Progenitor cell of endocrine pancreas (in vitro differentiated cells): Measurements from ENCODE around the gene KNTC1. TPM values are rescaled to one million over a fixed set of nuclear protein-coding genes. Genes with fewer than 3 reads are reported as not detected.

ENCODE experiments used
- DNase-seq: peaks from one replicate; pipeline ENCODE4 v3.0.0; 2021; ENCODE audit warnings: low spot score; ENCODE audit not compliant: unreplicated experiment
- H3K27ac Mint-ChIP-seq: 2 replicates; pipeline ENCODE4 v1.8.0; 2021; ENCODE audit warnings: mild to moderate bottlenecking, moderate library complexity, mixed read lengths
- H3K27me3 Mint-ChIP-seq: 2 replicates; pipeline ENCODE4 v1.8.0; 2021; ENCODE audit warnings: mixed read lengths
- H3K36me3 Mint-ChIP-seq: 2 replicates; pipeline ENCODE4 v1.8.0; 2022; ENCODE audit warnings: mixed read lengths; ENCODE audit not compliant: insufficient read depth
- H3K4me1 Mint-ChIP-seq: 2 replicates; pipeline ENCODE4 v1.8.0; 2021; ENCODE audit warnings: low read depth, mixed read lengths
- H3K4me3 Mint-ChIP-seq: 2 replicates; pipeline ENCODE4 v1.8.0; 2021; ENCODE audit warnings: low read depth, mild to moderate bottlenecking, moderate library complexity, mixed read lengths
- H3K9me3 Mint-ChIP-seq: 2 replicates; pipeline ENCODE4 v1.8.0; 2021; ENCODE audit warnings: low read depth, mixed read lengths
- total RNA-seq: library from RNA; stranded (reverse); gene quantifications from 2 replicates; pipeline ENCODE4 v1.2.1, GENCODE V29; 2021
- TF ChIP-seq, protein P1 (sequence below): fragments of 200-600 bp; sonication (generic); IDR thresholded peaks from one replicate; pipeline ENCODE4 v1.5.0; 2021; ENCODE audit warnings: antibody characterized with exemption, mild to moderate bottlenecking; ENCODE audit not compliant: unreplicated experiment

The KNTC1 gene
- total RNA-seq, 1 donor from 2014 or later: 65.4 TPM

DNA sequence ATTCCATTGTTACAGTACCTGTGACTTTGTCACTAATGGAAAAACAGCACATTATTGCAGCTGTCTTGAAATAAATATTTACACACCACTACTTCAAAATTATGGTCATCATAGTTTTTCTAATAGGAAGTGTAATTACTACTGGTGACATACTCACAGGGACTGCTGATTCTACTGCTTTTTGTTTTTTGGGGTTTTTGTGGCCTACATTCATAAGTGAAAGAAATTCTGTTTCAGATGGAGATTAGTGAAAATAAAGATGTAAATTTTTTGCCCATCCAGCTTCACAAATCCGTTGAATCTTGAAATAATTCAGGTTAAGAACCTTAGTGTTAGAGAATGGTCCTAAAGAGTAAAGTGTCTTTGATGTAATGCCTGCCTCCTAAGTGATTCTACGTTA is 17.5 kb downstream of the KNTC1 start:
- H3K9me3 Mint-ChIP-seq: no peaks in the 10 kb centered on the region
- no peak for DNase-seq
- no peaks in the 10 kb centered on the region for H3K27me3 Mint-ChIP-seq
- TF ChIP-seq, protein P1, sequence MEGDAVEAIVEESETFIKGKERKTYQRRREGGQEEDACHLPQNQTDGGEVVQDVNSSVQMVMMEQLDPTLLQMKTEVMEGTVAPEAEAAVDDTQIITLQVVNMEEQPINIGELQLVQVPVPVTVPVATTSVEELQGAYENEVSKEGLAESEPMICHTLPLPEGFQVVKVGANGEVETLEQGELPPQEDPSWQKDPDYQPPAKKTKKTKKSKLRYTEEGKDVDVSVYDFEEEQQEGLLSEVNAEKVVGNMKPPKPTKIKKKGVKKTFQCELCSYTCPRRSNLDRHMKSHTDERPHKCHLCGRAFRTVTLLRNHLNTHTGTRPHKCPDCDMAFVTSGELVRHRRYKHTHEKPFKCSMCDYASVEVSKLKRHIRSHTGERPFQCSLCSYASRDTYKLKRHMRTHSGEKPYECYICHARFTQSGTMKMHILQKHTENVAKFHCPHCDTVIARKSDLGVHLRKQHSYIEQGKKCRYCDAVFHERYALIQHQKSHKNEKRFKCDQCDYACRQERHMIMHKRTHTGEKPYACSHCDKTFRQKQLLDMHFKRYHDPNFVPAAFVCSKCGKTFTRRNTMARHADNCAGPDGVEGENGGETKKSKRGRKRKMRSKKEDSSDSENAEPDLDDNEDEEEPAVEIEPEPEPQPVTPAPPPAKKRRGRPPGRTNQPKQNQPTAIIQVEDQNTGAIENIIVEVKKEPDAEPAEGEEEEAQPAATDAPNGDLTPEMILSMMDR: no peak
- no peak overlapping the region for H3K27ac Mint-ChIP-seq
- H3K4me1 Mint-ChIP-seq: no peaks in the 10 kb centered on the region
- no peak overlapping the region for H3K4me3 Mint-ChIP-seq
- peaks cover 6% of the 10 kb centered on the region for H3K36me3 Mint-ChIP-seq

GRCh38 chr12:122545855-122546254 is 18.8 kb downstream of the KNTC1 start:
- TF ChIP-seq, protein P1: no peak

DNA sequence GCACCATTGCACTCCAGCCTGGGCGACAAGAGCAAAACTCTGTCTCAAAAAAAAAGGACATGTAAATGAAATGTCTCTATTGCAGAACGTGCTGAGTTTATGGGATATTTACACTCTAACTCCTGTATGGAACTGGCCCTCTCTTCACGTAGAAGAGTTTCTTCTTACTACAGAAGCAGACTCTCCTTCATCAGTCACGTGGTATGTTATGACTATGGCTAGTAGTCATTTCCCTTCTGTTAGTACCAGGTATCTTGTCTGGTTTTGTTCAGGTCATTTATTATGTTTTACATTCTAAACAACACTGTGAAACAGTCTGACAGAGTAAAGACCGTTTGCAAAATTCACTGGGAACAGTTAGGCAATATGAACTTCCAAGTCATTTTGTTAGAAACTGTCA is 20.3 kb downstream of the KNTC1 start:
- Mint-ChIP-seq H3K36me3 (peaks cover 8% of the 10 kb centered on the region), H3K4me1 (no peaks in the 10 kb centered on the region), H3K27me3 (no peaks in the 10 kb centered on the region), H3K4me3 (no peak overlapping the region), H3K9me3 (no peaks in the 10 kb centered on the region), H3K27ac (no peak overlapping the region)
- DNase-seq: no peak
- TF ChIP-seq, protein P1: no peak

More at GRCh38 chr12:122545855-122546254, 18.8 kb downstream of the KNTC1 start:
- H3K27ac Mint-ChIP-seq: no peak overlapping the region
- H3K9me3 Mint-ChIP-seq: no peaks in the 10 kb centered on the region
- no peak for DNase-seq
- no peaks in the 10 kb centered on the region for H3K27me3 Mint-ChIP-seq
- no peaks in the 10 kb centered on the region for H3K4me1 Mint-ChIP-seq
- peaks cover 6% of the 10 kb centered on the region for H3K36me3 Mint-ChIP-seq
- H3K4me3 Mint-ChIP-seq: no peak overlapping the region

DNA sequence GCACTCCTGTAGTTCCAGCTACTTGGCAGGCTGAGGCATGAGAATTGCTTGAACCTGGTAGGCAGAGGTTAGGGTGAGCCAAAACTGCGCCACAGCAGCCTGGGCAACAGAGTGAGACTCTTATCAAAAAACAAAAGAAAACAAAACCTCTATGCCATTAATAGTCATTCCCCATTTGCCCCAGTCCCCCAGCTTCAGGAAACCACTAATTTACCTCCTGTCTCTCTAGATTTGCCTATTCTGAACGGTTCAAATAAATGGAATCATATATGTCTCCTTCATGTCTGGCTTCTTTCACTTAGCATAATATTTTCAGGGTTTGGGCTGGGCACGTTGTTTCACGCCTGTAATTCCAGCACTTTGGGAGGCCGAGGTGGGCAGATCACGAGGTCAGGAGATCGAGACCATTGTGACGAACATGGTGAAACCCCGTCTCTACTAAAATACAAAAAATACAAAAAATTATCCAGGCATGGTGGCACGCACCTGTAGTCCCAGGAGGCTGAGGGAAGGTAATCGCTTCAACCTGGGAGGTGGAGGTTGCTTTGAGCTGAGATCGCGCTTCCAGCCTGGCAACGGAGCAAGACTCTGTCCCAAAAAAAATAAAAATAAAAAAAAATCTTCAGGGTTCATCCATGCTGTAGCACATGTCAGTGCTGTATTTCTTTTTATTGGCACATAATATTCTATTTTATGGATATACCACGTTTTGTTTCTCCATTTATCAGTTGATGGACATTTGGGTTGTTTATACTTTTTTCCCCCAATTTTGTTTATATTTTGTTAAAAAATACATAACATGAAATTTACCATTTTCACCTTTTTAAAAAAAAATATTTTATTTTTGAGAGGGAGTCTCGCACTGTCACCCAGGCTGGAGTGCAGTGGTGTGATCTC is 31.9 kb downstream of the KNTC1 start:
- no peaks in the 10 kb centered on the region for H3K4me1 Mint-ChIP-seq
- TF ChIP-seq, protein P1: no peak
- no peak overlapping the region for H3K4me3 Mint-ChIP-seq
- no peak for DNase-seq
- H3K27me3 Mint-ChIP-seq: no peaks in the 10 kb centered on the region
- peaks cover 8% of the 10 kb centered on the region for H3K36me3 Mint-ChIP-seq
- H3K9me3 Mint-ChIP-seq: no peaks in the 10 kb centered on the region
- no peak overlapping the region for H3K27ac Mint-ChIP-seq

DNA sequence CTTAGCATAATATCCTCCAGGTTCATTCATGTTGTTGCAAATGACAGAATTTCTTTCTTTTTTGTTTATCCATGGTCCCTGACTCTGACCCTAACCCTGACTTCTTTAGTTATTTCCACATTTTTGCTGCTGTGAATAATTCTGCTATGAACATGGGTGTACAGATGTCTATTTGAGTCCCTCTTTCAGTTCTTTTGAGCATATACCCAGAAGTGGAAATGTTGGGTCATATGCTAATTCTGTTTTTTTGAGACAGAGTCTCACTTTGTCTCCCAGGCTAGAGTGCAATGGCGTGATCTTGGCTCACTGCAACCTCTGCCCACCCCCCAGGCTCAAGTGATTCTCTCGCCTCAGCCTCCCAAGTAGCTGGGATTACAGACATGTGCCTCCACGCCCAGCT is 33.1 kb downstream of the KNTC1 start:
- no peaks in the 10 kb centered on the region for H3K4me1 Mint-ChIP-seq
- TF ChIP-seq, protein P1: no peak
- H3K27ac Mint-ChIP-seq: no peak overlapping the region
- peaks cover 8% of the 10 kb centered on the region for H3K36me3 Mint-ChIP-seq
- no peak for DNase-seq
- no peak overlapping the region for H3K4me3 Mint-ChIP-seq
- no peaks in the 10 kb centered on the region for H3K9me3 Mint-ChIP-seq
- H3K27me3 Mint-ChIP-seq: no peaks in the 10 kb centered on the region
